Keratinocyte (primary cell): ENCODE data around the gene CCDC180. TPM values are rescaled to one million over a fixed set of nuclear protein-coding genes. Genes with fewer than 3 reads are reported as not detected.
A peak's percentile ranks its signal among the peaks of the same experiment; 100 is the strongest.

Experiments
- DNase-seq: peaks from one replicate; pipeline ENCODE4 v3.0.0-alpha.2; 2011; ENCODE audit warnings: low read depth, missing footprints, low spot score
- FAIRE-seq: peaks from 2 replicates; lab custom pipeline; 2011; peaks lifted over from hg19 to GRCh38; lab: Jason Lieb, UNC
- H2AFZ ChIP-seq: 2 replicates; pipeline ENCODE4 v1.6.0; 2012; ENCODE audit warnings: low read length, control low read depth, inconsistent platforms; ENCODE audit not compliant: control insufficient read depth
- H3K27ac ChIP-seq: 2 replicates; pipeline ENCODE4 v1.5.1; 2011; ENCODE audit warnings: low read length; ENCODE audit not compliant: control insufficient read depth, insufficient read depth
- H3K27me3 ChIP-seq: 3 replicates; pipeline ENCODE4 v1.6.0; 2011; ENCODE audit warnings: low read length; ENCODE audit not compliant: control insufficient read depth, insufficient read depth; ENCODE audit errors: extremely low read depth
- H3K36me3 ChIP-seq, 2 experiments: 2 replicates in 1 of 2; 3 replicates in 1 of 2; pipeline ENCODE4 v1.5.1; 2011; ENCODE audit warnings: low read length in 2 of 2, mild to moderate bottlenecking in 1 of 2; ENCODE audit not compliant: control insufficient read depth in 2 of 2, insufficient read depth in 2 of 2; ENCODE audit errors: extremely low read depth in 1 of 2
- H3K4me1 ChIP-seq: 3 replicates; pipeline ENCODE4 v1.5.1; 2011; ENCODE audit warnings: low read length; ENCODE audit not compliant: control insufficient read depth, insufficient read depth; ENCODE audit errors: extremely low read depth
- H3K4me2 ChIP-seq: 3 replicates; pipeline ENCODE4 v1.6.0; 2011; ENCODE audit warnings: low read depth, low read length; ENCODE audit not compliant: control insufficient read depth, insufficient read depth; ENCODE audit errors: extremely low read depth
- H3K4me3 ChIP-seq, 3 experiments: fragments of 200-600 bp in 1 of 3; sonication (generic) in 1 of 3; 2 replicates in 2 of 3; 3 replicates in 1 of 3; pipeline ENCODE4 v1.5.1; 2011 to 2016; ENCODE audit warnings: low read length in 3 of 3, mild to moderate bottlenecking in 3 of 3, control low read depth in 2 of 3, inconsistent platforms in 1 of 3, low read depth in 1 of 3, mixed read lengths in 1 of 3, mixed run types in 1 of 3, moderate library complexity in 1 of 3; ENCODE audit not compliant: control insufficient read depth in 2 of 3, insufficient read depth in 2 of 3; ENCODE audit errors: extremely low read depth in 1 of 3
- H3K79me2 ChIP-seq: 2 replicates; pipeline ENCODE4 v1.6.0; 2012; ENCODE audit warnings: low read length; ENCODE audit not compliant: control insufficient read depth, insufficient read depth
- H3K9ac ChIP-seq: 3 replicates; pipeline ENCODE4 v1.6.0; 2011; ENCODE audit warnings: low read length; ENCODE audit not compliant: control insufficient read depth, insufficient read depth; ENCODE audit errors: extremely low read depth
- H3K9me1 ChIP-seq: 3 replicates; pipeline ENCODE4 v1.6.0; 2011; ENCODE audit warnings: low read length; ENCODE audit not compliant: control insufficient read depth, insufficient read depth; ENCODE audit errors: extremely low read depth
- H3K9me3 ChIP-seq: 2 replicates; pipeline ENCODE4 v1.5.1; 2012; ENCODE audit warnings: low read depth, low read length; ENCODE audit not compliant: control insufficient read depth
- H4K20me1 ChIP-seq: 3 replicates; pipeline ENCODE4 v1.6.0; 2011; ENCODE audit warnings: low read length; ENCODE audit not compliant: control insufficient read depth, insufficient read depth; ENCODE audit errors: extremely low read depth
- CTCF ChIP-seq, 3 experiments: IDR thresholded peaks in 1 of 3; conservative IDR thresholded peaks in 1 of 3; optimal IDR thresholded peaks in 1 of 3; 2 replicates in 2 of 3; 3 replicates in 1 of 3; pipeline versions ENCODE3 to v1.5.1; 2011; ENCODE audit warnings: low read length in 3 of 3, mild to moderate bottlenecking in 3 of 3, moderate library complexity in 2 of 3, control low read depth in 1 of 3, inconsistent platforms in 1 of 3; ENCODE audit not compliant: insufficient read depth in 2 of 3; ENCODE audit errors: extremely low read depth in 1 of 3
- EZH2 ChIP-seq: IDR thresholded peaks from one replicate; pipeline ENCODE4 v1.6.1; 2012; ENCODE audit warnings: inconsistent platforms, mild to moderate bottlenecking, low read length, moderate library complexity
- dilution Hi-C: fragments of 300-500 bp; cut with MboI; formaldehyde crosslinking; loops from one replicate; pipeline ENCODE4 v1.7.0; 2020; ENCODE audit warnings: low sequenced_read_pairs; ENCODE audit not compliant: extremely low pct_ligation_motif_present
- polyA plus RNA-seq, 5 experiments: library from polyadenylated mRNA; depleted of rRNA in 3 of 5; stranded (reverse) in 3 of 5; stranded (forward) in 1 of 5; unstranded in 1 of 5; fragments of >200 nt; gene quantifications; 1 replicate in 1 of 5; 2 replicates in 3 of 5; 3 replicates in 1 of 5; pipeline versions ENCODE4 v1.2.1 to v1.2.3, GENCODE V29; 2011 to 2012; ENCODE audit warnings: missing spikeins in 2 of 5, low read depth in 1 of 5, low replicate concordance in 1 of 5

Gene CCDC180
- polyA plus RNA-seq, 1 donor (not counting 4 experiments of a cell fraction or from before 2014, with no cell fraction given), result 0.33 TPM

- Histone ChIP-seq H3K79me2 (no peaks in the 10 kb centered on the region), H3K4me1 (no peaks in the 10 kb centered on the region), H3K27me3 (peaks cover 17% of the 10 kb centered on the region), H3K4me2 (peak overlapping the region; percentile 17), H3K9me3 (no peaks in the 10 kb centered on the region), H3K9me1 (no peaks in the 10 kb centered on the region), H3K9ac (no peak overlapping the region), H3K36me3 (no peaks in the 10 kb centered on the region), H2AFZ (no peak overlapping the region), H3K4me3 (peak overlapping the region in 1 of 3 experiments; percentile 7), H3K27ac (no peak overlapping the region), H4K20me1 (no peaks in the 10 kb centered on the region)
- TF ChIP-seq CTCF (optimal IDR thresholded peaks at IDR 0.05 in 1 of 3, IDR thresholded peaks at IDR 0.05 in 1 of 3, conservative IDR thresholded peaks at IDR 0.05 in 1 of 3; ENCODE audit: extremely low read depth in 1 of 3, insufficient read depth in 2 of 3, low read length in 3 of 3), result peak in 2 of 3 experiments; percentile 7 to 27
- no peak for TF ChIP-seq EZH2
- DNase-seq, result no peak
- no peak for FAIRE-seq
- dilution Hi-C loops, result no loop called here
These were observed 368 bp upstream of the CCDC180 start for GRCh38 chr9:97307091-97307490.

- Histone ChIP-seq H4K20me1 (no peaks in the 10 kb centered on the region), H3K36me3 (no peaks in the 10 kb centered on the region), H3K27me3 (peaks cover 17% of the 10 kb centered on the region), H2AFZ (no peak overlapping the region), H3K9me3 (no peaks in the 10 kb centered on the region), H3K9ac (no peak overlapping the region), H3K27ac (no peak overlapping the region), H3K4me1 (no peaks in the 10 kb centered on the region), H3K4me3 (no peak overlapping the region), H3K9me1 (no peaks in the 10 kb centered on the region), H3K79me2 (no peaks in the 10 kb centered on the region), H3K4me2 (no peak overlapping the region)
- DNase-seq (no peak), FAIRE-seq (no peak)
- no peak for TF ChIP-seq CTCF (optimal IDR thresholded peaks at IDR 0.05 in 1 of 3, IDR thresholded peaks at IDR 0.05 in 1 of 3, conservative IDR thresholded peaks at IDR 0.05 in 1 of 3; ENCODE audit: extremely low read depth in 1 of 3, insufficient read depth in 2 of 3, low read length in 3 of 3)
- no peak for TF ChIP-seq EZH2
- dilution Hi-C loops, result no loop called here
These were observed 1.8 kb downstream of the CCDC180 start for GRCh38 chr9:97309260-97309659.
